Activated CD4-positive, alpha-beta T cell treated with anti-CD3 and anti-CD28 coated beads for 36 hours (primary cell): Measurements from ENCODE around the gene C18orf32. TPM values are rescaled to one million over a fixed set of nuclear protein-coding genes. Genes with fewer than 3 reads are reported as not detected.
"Not testable (repeated sequence)": the region's sequence is repeated elsewhere in the genome, so short reads cannot be mapped to it uniquely, and the experiment has no call there.

ENCODE experiments used
- ATAC-seq: fragments of 200-7000 bp; cut with Tn5 transposase; one replicate; pipeline ENCODE4 v1.10.0; 2021; ENCODE audit warnings: mild to moderate bottlenecking, moderate library complexity
- CTCF ChIA-PET: fragments of 350-600 bp; sonication (Branson Sonifier 250); formaldehyde crosslinking; loops from one replicate; lab custom pipeline; 2021; ENCODE audit warnings: antibody characterized with exemption; lab: Charles Lee
- POLR2A ChIA-PET: fragments of 350-600 bp; sonication (Branson Sonifier 250); formaldehyde crosslinking; loops from one replicate; lab custom pipeline; 2021; ENCODE audit warnings: antibody characterized with exemption, inconsistent platforms; lab: Charles Lee
- DNase-seq: peaks from one replicate; pipeline ENCODE4 v3.0.0-alpha.2; 2020
- H3K27ac Mint-ChIP-seq: one replicate; pipeline ENCODE4 v1.8.0; 2021; ENCODE audit warnings: mixed read lengths
- H3K27me3 Mint-ChIP-seq: one replicate; pipeline ENCODE4 v1.8.0; 2021; ENCODE audit warnings: mixed read lengths
- H3K36me3 Mint-ChIP-seq: one replicate; pipeline ENCODE4 v1.8.0; 2021; ENCODE audit warnings: low read depth, mixed read lengths
- H3K4me1 Mint-ChIP-seq: one replicate; pipeline ENCODE4 v1.8.0; 2021; ENCODE audit warnings: mixed read lengths
- H3K4me3 Mint-ChIP-seq: one replicate; pipeline ENCODE4 v1.8.0; 2021; ENCODE audit warnings: mild to moderate bottlenecking, moderate library complexity, mixed read lengths
- H3K9me3 Mint-ChIP-seq: one replicate; pipeline ENCODE4 v1.8.0; 2021; ENCODE audit warnings: low read depth, mixed read lengths
- intact Hi-C, 2 experiments: fragments of 100-400 bp; cut with DNase I in 1 of 2; cut with micrococcal nuclease in 1 of 2; formaldehyde crosslinking; loops; one replicate each; pipeline versions ENCODE4 v1.14.2 to v1.15.1; 2022 to 2024; cut with DNase I, micrococcal nuclease
- total RNA-seq, 2 experiments: library from RNA; stranded (reverse); gene quantifications; one replicate each; pipeline ENCODE4 v1.2.3, GENCODE V29; 2021

Gene C18orf32
- total RNA-seq, 2 experiments from 2014 or later: 12.7 to 20.0 TPM

- Mint-ChIP-seq H3K36me3 (no peaks in the 10 kb centered on the region), H3K4me1 (no peaks in the 10 kb centered on the region), H3K4me3 (no peak overlapping the region), H3K27me3 (no peaks in the 10 kb centered on the region), H3K9me3 (no peaks in the 10 kb centered on the region), H3K27ac (no peak overlapping the region)
- no peak for ATAC-seq
- no peak for DNase-seq
- ChIA-PET POLR2A (no interaction called here), CTCF (interaction anchor here (0.6 kb wide), 1 partner anchor 1622 kb away, joined by 3 read pairs; no protein-coding TSS in a partner anchor)
- intact Hi-C loops: no loop called here
Observed at GRCh38 chr18:49520661-49521145, 33.7 kb upstream of the C18orf32 start.

DNA sequence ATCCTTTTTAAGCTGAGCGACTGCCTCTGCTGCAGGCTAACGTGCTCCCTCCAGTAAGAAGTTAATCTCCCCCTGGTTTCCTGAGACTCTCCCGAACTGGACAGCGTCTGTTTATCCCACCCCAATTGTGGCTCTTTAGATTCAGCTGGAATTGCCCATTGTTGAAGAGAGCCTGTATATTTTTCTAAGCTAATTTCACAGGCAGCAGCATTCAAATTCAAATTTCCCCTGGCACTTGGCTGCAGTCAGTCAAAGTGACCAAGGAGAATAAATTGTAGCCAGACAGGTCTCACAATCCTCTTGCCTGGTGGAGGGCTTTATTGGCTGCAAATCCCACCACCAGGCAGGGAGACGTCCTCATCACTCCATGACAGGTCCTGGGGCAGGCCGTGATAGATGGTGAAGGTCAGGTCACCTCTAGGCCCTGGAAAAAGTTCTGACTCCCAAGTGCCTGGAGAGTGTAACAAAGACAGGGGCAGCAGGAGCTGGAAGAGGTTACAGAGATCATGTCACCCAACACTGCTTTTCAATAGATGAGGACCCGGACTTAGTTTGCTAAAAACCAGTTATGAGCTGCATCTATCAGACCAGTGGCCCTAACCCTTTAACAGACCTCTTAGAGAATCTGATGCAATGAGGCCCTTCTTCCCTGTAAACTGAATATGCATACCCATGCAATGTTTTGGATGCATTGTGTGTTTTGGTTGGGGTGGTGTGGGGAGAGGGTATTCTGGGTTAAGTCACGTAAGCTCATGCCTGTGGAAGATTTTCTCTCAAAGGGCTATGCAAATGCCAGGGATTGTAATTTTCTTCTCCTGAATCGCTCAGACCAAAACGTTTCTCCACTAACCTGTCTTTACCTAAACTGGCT lies 32.3 kb upstream of the C18orf32 start:
- Mint-ChIP-seq H3K27me3 (no peaks in the 10 kb centered on the region), H3K27ac (no peak overlapping the region), H3K9me3 (no peaks in the 10 kb centered on the region), H3K4me1 (no peaks in the 10 kb centered on the region), H3K36me3 (no peaks in the 10 kb centered on the region), H3K4me3 (no peak overlapping the region)
- intact Hi-C loops: loop anchor here (10.0 kb wide), 1 partner anchor 675 kb away; the partner anchor contains the start of gene MYO5B (in 2 of the 2)
- ATAC-seq (no peak), DNase-seq (no peak)
- POLR2A ChIA-PET: no interaction called here
- CTCF ChIA-PET: interaction anchor here (0.6 kb wide), 1 partner anchor 11 kb away, joined by 3 read pairs; no protein-coding TSS in a partner anchor

- no peaks in the 10 kb centered on the region for H3K36me3 Mint-ChIP-seq
- ATAC-seq: no peak
Observed at GRCh38 chr18:49517483-49517882, 30.4 kb upstream of the C18orf32 start.

DNA sequence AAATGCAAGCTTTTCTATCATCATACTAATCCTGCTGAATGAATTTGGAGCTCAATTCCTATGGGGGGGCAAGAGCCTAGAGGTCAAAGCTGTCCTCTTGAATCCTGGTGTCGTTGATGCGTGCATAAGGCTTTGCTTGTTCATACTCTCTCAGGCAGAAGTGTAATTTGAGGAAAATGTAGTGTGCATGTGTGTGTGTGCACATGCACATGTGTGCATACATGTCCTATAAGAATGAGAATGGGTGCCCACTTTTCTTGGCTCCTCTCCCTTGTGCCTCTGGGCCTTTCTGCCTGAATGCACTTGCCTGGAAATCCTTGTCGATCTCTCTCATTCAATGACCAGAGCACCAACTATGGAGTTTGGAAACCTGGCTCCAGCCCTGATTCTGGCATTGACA lies 28.5 kb upstream of the C18orf32 start:
- POLR2A ChIA-PET: no interaction called here
- intact Hi-C loops: loop anchor here (10.0 kb wide), 1 partner anchor 679 kb away; the partner anchor contains the start of gene MYO5B (in 2 of the 2)
- DNase-seq (no peak), ATAC-seq (no peak)
- H3K27me3 Mint-ChIP-seq: no peaks in the 10 kb centered on the region
- no peaks in the 10 kb centered on the region for H3K4me1 Mint-ChIP-seq
- CTCF ChIA-PET: interaction anchor here (10.7 kb wide), 1 partner anchor 345 kb away, joined by 107 read pairs; no protein-coding TSS in a partner anchor
- no peaks in the 10 kb centered on the region for H3K9me3 Mint-ChIP-seq
- H3K36me3 Mint-ChIP-seq: no peaks in the 10 kb centered on the region
- H3K27ac Mint-ChIP-seq: no peak overlapping the region
- no peak overlapping the region for H3K4me3 Mint-ChIP-seq

More at GRCh38 chr18:49517483-49517882, 30.4 kb upstream of the C18orf32 start:
- H3K9me3 Mint-ChIP-seq: no peaks in the 10 kb centered on the region
- no peak overlapping the region for H3K27ac Mint-ChIP-seq
- no peak overlapping the region for H3K4me3 Mint-ChIP-seq
- no peaks in the 10 kb centered on the region for H3K27me3 Mint-ChIP-seq
- ChIA-PET CTCF (no interaction called here), POLR2A (no interaction called here)
- DNase-seq: no peak
- no peaks in the 10 kb centered on the region for H3K4me1 Mint-ChIP-seq
- intact Hi-C loops: loop anchor here (10.0 kb wide), 1 partner anchor 677 kb away; the partner anchor contains the start of gene MYO5B (in 2 of the 2)

DNA sequence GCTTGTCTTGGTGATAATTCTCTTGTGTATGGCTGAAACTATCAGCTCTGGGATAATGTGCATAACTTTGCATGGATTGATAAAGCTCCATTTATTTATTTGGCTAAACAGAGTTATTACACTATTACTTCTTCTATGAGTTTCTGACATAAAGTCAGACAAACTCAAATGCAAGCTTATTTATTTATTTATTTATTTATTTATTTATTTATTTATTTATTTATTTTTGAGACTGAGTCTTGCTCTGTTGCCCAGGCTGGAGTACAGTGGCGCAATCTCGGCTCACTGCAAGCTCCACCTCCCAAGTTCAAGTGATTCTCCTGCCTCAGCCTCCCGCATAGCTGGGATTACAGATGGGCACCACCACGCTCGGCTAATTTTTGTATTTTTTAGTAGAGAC lies 28.0 kb upstream of the C18orf32 start:
- H3K4me3 Mint-ChIP-seq, H3K27me3 Mint-ChIP-seq, H3K4me1 Mint-ChIP-seq, DNase-seq, H3K9me3 Mint-ChIP-seq, H3K36me3 Mint-ChIP-seq, ATAC-seq, H3K27ac Mint-ChIP-seq, POLR2A ChIA-PET: not testable (repeated sequence)
- intact Hi-C loops: loop anchor here (10.0 kb wide), 1 partner anchor 680 kb away; the partner anchor contains the start of gene MYO5B (in 2 of the 2)
- CTCF ChIA-PET: interaction anchor here (1.0 to 10.7 kb wide), 3 partner anchors 12 to 387 kb away, joined by 3 to 107 read pairs (median 4); no protein-coding TSS in a partner anchor

DNA sequence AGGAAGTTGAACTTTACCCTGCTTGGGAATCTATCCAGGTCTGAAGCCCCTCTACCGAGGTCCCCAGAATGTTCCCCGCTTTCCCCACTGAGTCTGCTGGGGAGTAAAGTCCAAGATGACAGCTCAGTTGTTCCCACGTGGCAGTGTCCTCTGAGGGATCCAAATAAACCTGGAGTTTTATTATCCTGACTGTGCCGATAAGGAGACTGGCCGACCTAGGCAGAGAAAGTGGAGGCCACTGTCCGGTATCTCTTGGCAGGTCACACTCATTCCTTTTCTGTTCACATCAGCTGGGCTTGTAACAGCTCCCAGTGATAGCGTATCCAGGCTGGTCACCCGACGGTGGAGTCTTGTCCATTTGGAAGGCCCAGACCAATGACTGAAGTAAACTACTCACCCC lies 27.5 kb upstream of the C18orf32 start:
- ATAC-seq (no peak), DNase-seq (no peak)
- Mint-ChIP-seq H3K4me3 (no peak overlapping the region), H3K4me1 (no peaks in the 10 kb centered on the region), H3K9me3 (no peaks in the 10 kb centered on the region), H3K36me3 (no peaks in the 10 kb centered on the region), H3K27me3 (no peaks in the 10 kb centered on the region), H3K27ac (no peak overlapping the region)
- intact Hi-C loops: loop anchor here (10.0 kb wide), 1 partner anchor 680 kb away; the partner anchor contains the start of gene MYO5B (in 2 of the 2)
- POLR2A ChIA-PET: interaction anchor here (0.6 kb wide), 1 partner anchor 817 kb away, joined by 3 read pairs; no protein-coding TSS in a partner anchor
- CTCF ChIA-PET: interaction anchor here (1.0 to 10.7 kb wide), 4 partner anchors 13 to 387 kb away, joined by 3 to 107 read pairs (median 4); no protein-coding TSS in a partner anchor

GRCh38 chr18:49512876-49513275 lies 25.8 kb upstream of the C18orf32 start:
- DNase-seq, H3K4me1 Mint-ChIP-seq, POLR2A ChIA-PET, H3K27me3 Mint-ChIP-seq, H3K9me3 Mint-ChIP-seq, H3K36me3 Mint-ChIP-seq, ATAC-seq, H3K27ac Mint-ChIP-seq, H3K4me3 Mint-ChIP-seq: not testable (repeated sequence)
- CTCF ChIA-PET: interaction anchor here (10.7 kb wide), 1 partner anchor 348 kb away, joined by 107 read pairs; no protein-coding TSS in a partner anchor
- intact Hi-C loops: loop anchor here (10.0 kb wide), 1 partner anchor 682 kb away; the partner anchor contains the start of gene MYO5B (in 2 of the 2)

GRCh38 chr18:49510393-49511115 lies 23.5 kb upstream of the C18orf32 start:
- intact Hi-C loops: loop anchor here (1.0 to 10.0 kb wide), 5 partner anchors 218 to 847 kb away; partner anchors contain the start of gene MYO5B (in 2 of the 2)
- ATAC-seq (peak; percentile 61), DNase-seq (peak; percentile 70)
- no peaks in the 10 kb centered on the region for H3K4me1 Mint-ChIP-seq
- H3K4me3 Mint-ChIP-seq: no peak overlapping the region
- no peaks in the 10 kb centered on the region for H3K9me3 Mint-ChIP-seq
- H3K27me3 Mint-ChIP-seq: peaks cover 10% of the 10 kb centered on the region
- ChIA-PET CTCF (interaction anchor here (0.6 to 10.7 kb wide), 19 partner anchors 10 to 985 kb away, joined by 3 to 107 read pairs (median 4); partner anchors contain the start of gene C18orf32), POLR2A (no interaction called here)
- H3K36me3 Mint-ChIP-seq: no peaks in the 10 kb centered on the region
- H3K27ac Mint-ChIP-seq: no peak overlapping the region

DNA sequence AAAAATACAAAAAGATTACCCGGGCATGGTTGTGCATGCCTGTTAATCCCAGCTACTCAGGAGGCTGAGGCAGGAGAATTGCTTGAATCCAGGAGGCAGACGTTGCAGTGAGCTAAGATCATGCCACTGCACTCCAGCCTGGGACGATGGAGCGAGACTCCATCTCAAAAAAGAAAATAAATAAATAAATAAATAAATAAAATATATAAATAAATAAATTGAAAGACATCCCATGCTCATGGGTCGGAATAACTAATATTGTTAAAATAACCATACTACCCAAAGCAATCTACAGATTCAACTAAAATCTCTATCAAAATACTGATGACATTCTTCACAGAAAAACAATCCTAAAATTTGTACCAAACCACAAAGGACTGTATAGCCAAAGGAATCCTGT lies 19.4 kb upstream of the C18orf32 start:
- H3K4me3 Mint-ChIP-seq, POLR2A ChIA-PET, H3K27ac Mint-ChIP-seq, DNase-seq, H3K9me3 Mint-ChIP-seq, H3K4me1 Mint-ChIP-seq, ATAC-seq, H3K36me3 Mint-ChIP-seq: not testable (repeated sequence)
- H3K27me3 Mint-ChIP-seq: peaks cover 14% of the 10 kb centered on the region
- CTCF ChIA-PET: interaction anchor here (10.7 kb wide), 1 partner anchor 354 kb away, joined by 107 read pairs; no protein-coding TSS in a partner anchor
- intact Hi-C loops: loop anchor here in 1 of 2 experiments (10.0 kb wide), 1 partner anchor 832 kb away; no protein-coding TSS in a partner anchor

DNA sequence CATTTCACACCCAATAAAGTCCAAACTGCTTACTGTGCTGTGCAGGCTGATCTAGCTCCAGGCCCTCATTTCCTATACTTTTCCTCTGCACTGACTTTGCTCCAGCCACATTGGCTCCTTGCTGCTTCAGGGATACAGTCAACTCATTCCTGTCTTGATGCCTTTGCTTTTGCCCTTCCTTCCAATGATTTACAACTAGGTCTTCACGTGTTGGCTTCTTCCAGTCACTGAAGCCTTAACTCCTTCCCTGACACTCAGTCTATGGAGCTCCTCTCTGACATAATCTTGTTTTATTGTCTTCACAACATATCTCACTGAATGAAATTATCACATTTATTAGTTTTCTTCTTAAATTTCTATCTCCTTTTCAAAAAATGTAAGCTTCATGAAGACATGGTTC lies 16.9 kb upstream of the C18orf32 start:
- CTCF ChIA-PET: interaction anchor here (1.2 to 1.4 kb wide), 2 partner anchors 21 to 38 kb away, joined by 4 to 6 read pairs; no protein-coding TSS in a partner anchor
- Mint-ChIP-seq H3K27me3 (peaks cover 15% of the 10 kb centered on the region), H3K36me3 (no peaks in the 10 kb centered on the region), H3K4me3 (no peak overlapping the region), H3K9me3 (no peaks in the 10 kb centered on the region), H3K27ac (no peak overlapping the region), H3K4me1 (no peaks in the 10 kb centered on the region)
- ATAC-seq: no peak
- intact Hi-C loops: loop anchor here in 1 of 2 experiments (10.0 kb wide), 1 partner anchor 829 kb away; no protein-coding TSS in a partner anchor
- DNase-seq: no peak
- POLR2A ChIA-PET: no interaction called here
